Peyer's patch (tissue), 4 donors: ENCODE results near the gene SSR4. TPM values are rescaled to one million over a fixed set of nuclear protein-coding genes. Genes with fewer than 3 reads are reported as not detected.
A peak's percentile ranks its signal among the peaks of the same experiment; 100 is the strongest.

Experiments used
- DNase-seq, 3 donors: peaks; one replicate each; pipeline ENCODE4 v3.0.0-alpha.2; 2017 to 2019
- H3K27ac ChIP-seq, 4 donors: fragments of 200-600 bp; sonication (generic); one replicate each; pipeline ENCODE4 v1.5.1; 2016 to 2019
- H3K27me3 ChIP-seq, 2 donors: fragments of 200-600 bp; sonication (generic); one replicate each; pipeline ENCODE4 v1.5.1; 2019
- H3K36me3 ChIP-seq, 3 donors: fragments of 200-600 bp; sonication (generic); one replicate each; pipeline ENCODE4 v1.5.1; 2016 to 2019
- H3K4me1 ChIP-seq, 4 donors: fragments of 200-600 bp; sonication (generic); one replicate each; pipeline ENCODE4 v1.5.1; 2016 to 2019
- H3K4me3 ChIP-seq, 4 donors: fragments of 200-600 bp; sonication (generic); 1 replicate in 3 of 4; 2 replicates in 1 of 4; pipeline ENCODE4 v1.5.1; 2016 to 2019; ENCODE audit warnings: mild to moderate bottlenecking in 1 of 4
- H3K9me3 ChIP-seq, 4 donors: fragments of 200-600 bp; sonication (generic); one replicate each; pipeline ENCODE4 v1.5.1; 2016 to 2019; ENCODE audit warnings: mild to moderate bottlenecking in 1 of 4
- POLR2A ChIP-seq, 2 donors: fragments of 450-650 bp; IDR thresholded peaks; one replicate each; pipeline ENCODE4 v1.5.1; 2017; ENCODE audit warnings: antibody characterized with exemption in 2 of 2, mild to moderate bottlenecking in 2 of 2, moderate library complexity in 2 of 2
- total RNA-seq, 4 donors: library from RNA; depleted of rRNA; stranded (reverse); fragments of >200 nt; gene quantifications; one replicate each; pipeline ENCODE4 v1.1.0, GENCODE V29; 2016
- TF ChIP-seq, protein P1 (sequence below), 6 experiments: fragments of 450-650 bp in 4 of 6; fragments of 200-600 bp in 2 of 6; sonication (generic) in 1 of 6; IDR thresholded peaks; one replicate each; pipeline ENCODE4 v1.5.1; 2017 to 2019; ENCODE audit warnings: antibody characterized with exemption in 6 of 6, mild to moderate bottlenecking in 3 of 6, moderate library complexity in 1 of 6

The SSR4 gene
- total RNA-seq, 4 donors from 2014 or later, result 90.0 to 113 (median 96.4) TPM

DNA sequence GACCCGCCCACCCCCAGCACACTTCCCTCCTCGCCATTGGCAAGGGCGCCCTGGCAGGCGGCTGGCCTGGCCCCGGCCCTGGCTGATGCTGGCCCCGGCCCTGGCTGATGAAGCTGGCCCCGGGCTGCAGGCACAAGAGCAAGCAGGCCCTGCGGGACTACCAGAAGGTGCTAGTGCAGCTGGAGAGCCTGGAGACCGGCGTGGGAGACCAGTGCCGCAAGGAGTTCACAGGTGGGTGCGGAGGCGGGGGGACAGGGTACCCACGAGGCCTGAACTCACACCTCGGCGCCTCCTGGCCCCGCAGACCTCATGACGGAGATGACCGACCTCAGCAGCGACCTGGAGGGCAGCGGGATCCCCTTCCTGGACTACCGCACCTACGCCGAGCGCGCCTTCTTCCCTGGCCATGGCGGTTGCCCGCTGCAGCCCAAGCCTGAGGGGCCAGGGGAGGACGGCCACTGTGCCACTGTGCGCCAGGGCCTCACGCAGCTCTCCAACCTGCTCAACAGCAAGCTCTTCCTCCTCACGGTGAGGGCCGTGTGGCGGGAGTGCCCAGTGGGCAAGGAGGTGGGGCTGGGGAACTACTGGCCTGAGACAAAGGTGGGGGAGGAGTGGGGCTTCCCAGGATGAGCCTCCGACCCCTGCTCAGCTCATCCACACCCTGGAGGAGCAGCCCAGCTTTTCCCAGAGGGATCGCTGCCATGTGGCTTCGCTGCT, 19.7 kb upstream of the SSR4 start:
- no peaks in the 10 kb centered on the region for H3K9me3 ChIP-seq
- no peaks in the 10 kb centered on the region for H3K36me3 ChIP-seq
- TF ChIP-seq POLR2A (IDR thresholded peaks at IDR 0.05), result no peak
- TF ChIP-seq, protein P1, sequence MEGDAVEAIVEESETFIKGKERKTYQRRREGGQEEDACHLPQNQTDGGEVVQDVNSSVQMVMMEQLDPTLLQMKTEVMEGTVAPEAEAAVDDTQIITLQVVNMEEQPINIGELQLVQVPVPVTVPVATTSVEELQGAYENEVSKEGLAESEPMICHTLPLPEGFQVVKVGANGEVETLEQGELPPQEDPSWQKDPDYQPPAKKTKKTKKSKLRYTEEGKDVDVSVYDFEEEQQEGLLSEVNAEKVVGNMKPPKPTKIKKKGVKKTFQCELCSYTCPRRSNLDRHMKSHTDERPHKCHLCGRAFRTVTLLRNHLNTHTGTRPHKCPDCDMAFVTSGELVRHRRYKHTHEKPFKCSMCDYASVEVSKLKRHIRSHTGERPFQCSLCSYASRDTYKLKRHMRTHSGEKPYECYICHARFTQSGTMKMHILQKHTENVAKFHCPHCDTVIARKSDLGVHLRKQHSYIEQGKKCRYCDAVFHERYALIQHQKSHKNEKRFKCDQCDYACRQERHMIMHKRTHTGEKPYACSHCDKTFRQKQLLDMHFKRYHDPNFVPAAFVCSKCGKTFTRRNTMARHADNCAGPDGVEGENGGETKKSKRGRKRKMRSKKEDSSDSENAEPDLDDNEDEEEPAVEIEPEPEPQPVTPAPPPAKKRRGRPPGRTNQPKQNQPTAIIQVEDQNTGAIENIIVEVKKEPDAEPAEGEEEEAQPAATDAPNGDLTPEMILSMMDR (IDR thresholded peaks at IDR 0.05), result no peak
- peak in 1 of 3 donors; percentile 27 for DNase-seq
- no peak overlapping the region for H3K4me3 ChIP-seq
- no peak overlapping the region for H3K27ac ChIP-seq
- H3K4me1 ChIP-seq, result no peaks in the 10 kb centered on the region
- H3K27me3 ChIP-seq, result no peaks in the 10 kb centered on the region

DNA sequence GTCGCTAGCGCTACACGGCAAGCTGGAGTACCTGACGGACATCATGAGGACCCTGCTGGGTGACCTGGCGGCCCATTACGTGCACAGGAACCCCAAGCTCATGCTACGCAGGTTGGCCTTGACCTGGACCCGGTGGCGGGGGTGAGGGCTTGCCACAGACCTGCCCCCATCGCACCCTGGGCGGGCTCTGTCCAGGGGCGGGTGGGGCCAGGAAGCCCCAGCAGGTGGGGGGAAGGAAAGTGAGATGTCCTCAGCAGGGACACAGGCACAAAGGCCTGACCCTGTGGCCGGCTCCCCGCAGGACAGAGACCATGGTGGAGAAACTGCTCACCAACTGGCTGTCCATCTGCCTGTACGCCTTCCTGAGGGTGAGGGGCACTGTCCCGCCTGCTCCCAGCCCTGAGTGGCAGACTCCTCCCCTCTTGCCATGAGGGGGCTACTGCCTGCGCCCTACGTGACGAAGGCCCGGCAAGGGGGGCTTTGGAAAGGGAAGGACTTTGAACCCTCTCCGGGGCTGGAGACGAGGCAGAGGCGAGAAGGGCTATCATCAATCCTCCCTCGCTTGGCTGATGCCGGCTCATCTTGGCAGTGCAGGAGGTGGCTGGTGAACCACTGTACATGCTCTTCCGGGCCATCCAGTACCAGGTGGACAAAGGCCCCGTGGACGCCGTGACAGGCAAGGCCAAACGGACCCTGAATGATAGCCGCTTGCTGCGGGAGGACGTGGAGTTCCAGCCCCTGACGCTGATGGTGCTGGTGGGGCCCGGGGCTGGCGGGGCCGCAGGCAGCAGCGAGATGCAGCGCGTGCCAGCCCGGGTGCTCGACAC, 19.0 kb upstream of the SSR4 start:
- Histone ChIP-seq H3K4me3 (no peak overlapping the region), H3K9me3 (no peaks in the 10 kb centered on the region), H3K4me1 (peaks cover 0 to 5% (median 2%) of the 10 kb centered on the region in 4 donors), H3K36me3 (no peaks in the 10 kb centered on the region), H3K27ac (no peak overlapping the region), H3K27me3 (no peaks in the 10 kb centered on the region)
- TF ChIP-seq POLR2A (IDR thresholded peaks at IDR 0.05), result no peak
- TF ChIP-seq, protein P1 (IDR thresholded peaks at IDR 0.05), result no peak
- DNase-seq, result peak in 1 of 3 donors; percentile 12

DNA sequence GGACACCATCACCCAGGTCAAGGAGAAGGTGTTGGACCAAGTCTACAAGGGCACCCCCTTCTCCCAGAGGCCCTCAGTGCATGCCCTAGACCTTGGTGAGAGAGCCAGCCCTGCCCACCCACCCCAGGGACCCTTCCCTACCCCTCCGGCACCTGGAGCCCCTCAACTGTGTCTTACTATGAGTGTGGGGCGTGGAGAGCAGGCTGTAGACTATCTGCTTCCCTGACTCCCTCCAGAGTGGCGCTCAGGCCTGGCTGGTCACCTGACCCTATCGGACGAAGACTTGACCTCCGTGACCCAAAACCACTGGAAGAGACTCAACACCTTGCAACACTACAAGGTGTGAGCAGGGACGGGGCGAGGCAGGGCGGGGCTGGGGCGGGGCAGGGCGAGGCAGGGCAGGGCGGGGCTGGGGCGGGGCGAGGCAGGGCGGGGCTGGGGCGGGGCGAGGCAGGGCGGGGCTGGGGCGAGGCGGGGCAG, 18.3 kb upstream of the SSR4 start:
- Histone ChIP-seq H3K36me3 (no peaks in the 10 kb centered on the region), H3K27ac (no peak overlapping the region), H3K27me3 (no peaks in the 10 kb centered on the region), H3K9me3 (no peaks in the 10 kb centered on the region), H3K4me3 (no peak overlapping the region), H3K4me1 (peaks cover 0 to 10% (median 5%) of the 10 kb centered on the region in 4 donors)
- DNase-seq, result no peak
- TF ChIP-seq POLR2A (IDR thresholded peaks at IDR 0.05), result no peak
- TF ChIP-seq, protein P1 (IDR thresholded peaks at IDR 0.05), result no peak

DNA sequence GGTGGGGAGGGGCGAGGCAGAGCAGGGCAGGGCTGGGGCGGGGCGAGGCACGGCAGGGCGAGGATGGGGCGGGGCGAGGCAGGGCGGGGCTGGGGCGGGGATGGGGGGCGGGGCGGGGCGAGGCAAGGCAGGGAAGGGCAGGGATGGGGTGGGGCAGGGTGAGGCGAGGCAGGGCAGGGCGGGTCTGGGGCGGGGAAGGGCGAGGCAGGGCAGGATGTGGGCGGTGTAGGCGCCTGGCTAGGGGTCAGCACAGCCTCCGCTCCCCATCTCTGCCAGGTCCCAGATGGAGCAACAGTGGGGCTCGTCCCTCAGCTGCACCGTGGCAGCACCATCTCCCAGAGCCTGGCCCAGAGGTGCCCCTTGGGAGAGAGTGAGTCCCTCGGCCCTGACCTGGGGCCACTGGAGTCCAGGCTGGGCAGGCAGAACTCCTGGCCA, 17.8 kb upstream of the SSR4 start:
- Histone ChIP-seq H3K4me1 (peaks cover 0 to 13% (median 5%) of the 10 kb centered on the region in 4 donors), H3K4me3 (no peak overlapping the region), H3K27me3 (no peaks in the 10 kb centered on the region), H3K9me3 (no peaks in the 10 kb centered on the region), H3K36me3 (no peaks in the 10 kb centered on the region), H3K27ac (no peak overlapping the region)
- DNase-seq, result no peak
- TF ChIP-seq POLR2A (IDR thresholded peaks at IDR 0.05), result no peak
- TF ChIP-seq, protein P1 (IDR thresholded peaks at IDR 0.05), result no peak

DNA sequence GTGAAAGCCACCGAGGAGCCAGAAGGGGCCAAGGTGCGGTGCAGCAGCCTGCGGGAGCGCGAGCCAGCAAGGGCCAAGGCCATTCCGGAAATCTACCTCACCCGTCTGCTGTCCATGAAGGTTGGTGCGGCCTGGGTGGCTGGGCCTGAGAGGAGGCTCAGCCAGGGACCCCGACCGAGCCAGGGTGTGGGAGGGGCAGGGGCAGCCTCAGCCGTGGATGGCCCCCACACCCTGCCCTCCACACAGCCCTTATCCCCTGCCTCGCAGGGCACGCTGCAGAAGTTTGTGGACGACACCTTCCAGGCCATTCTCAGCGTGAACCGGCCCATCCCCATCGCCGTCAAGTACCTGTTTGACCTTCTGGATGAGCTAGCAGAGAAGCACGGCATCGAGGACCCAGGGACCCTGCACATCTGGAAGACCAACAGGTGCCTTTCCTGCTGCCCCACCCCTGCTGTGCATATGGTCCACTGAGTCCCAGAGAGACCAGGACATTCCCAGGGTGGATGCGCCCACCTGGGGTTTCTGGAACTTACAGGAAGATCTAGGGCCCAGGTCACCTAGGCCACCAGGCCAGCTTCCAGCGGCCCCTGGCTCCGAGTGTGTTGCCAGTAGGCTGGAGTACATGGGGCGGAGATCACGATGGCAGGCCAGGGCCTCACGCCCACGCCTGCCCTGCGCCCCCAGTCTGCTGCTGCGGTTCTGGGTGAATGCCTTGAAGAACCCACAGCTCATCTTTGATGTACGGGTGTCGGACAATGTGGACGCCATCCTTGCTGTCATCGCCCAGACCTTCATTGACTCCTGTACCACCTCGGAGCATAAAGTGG, 17.0 kb upstream of the SSR4 start:
- DNase-seq, result no peak
- Histone ChIP-seq H3K9me3 (no peaks in the 10 kb centered on the region), H3K36me3 (no peaks in the 10 kb centered on the region), H3K27ac (no peak overlapping the region), H3K4me1 (peaks cover 0 to 13% (median 5%) of the 10 kb centered on the region in 4 donors), H3K27me3 (no peaks in the 10 kb centered on the region), H3K4me3 (no peak overlapping the region)
- TF ChIP-seq, protein P1 (IDR thresholded peaks at IDR 0.05), result no peak
